GM12878 (cell line): Measurements from ENCODE around the gene LRP1.

Source experiments
- CTCF ChIP-seq, 3 experiments: IDR thresholded peaks in 2 of 3; conservative IDR thresholded peaks in 1 of 3; 2 replicates each; pipeline ENCODE4 v1.5.1; 2011; ENCODE audit warnings: low read depth in 3 of 3, low read length in 3 of 3, mild to moderate bottlenecking in 3 of 3, control low read depth in 2 of 3, moderate library complexity in 2 of 3, inconsistent platforms in 1 of 3, mixed read lengths in 1 of 3; ENCODE audit not compliant: control insufficient read depth in 2 of 3, insufficient read depth in 1 of 3; ENCODE audit errors: extremely low read depth in 1 of 3
- EZH2 ChIP-seq: IDR thresholded peaks from 2 replicates; pipeline ENCODE4 v1.6.1; 2012; ENCODE audit warnings: low read depth, mild to moderate bottlenecking, control low read depth, inconsistent platforms, low read length, borderline replicate concordance; ENCODE audit not compliant: control insufficient read depth
- PBX3 ChIP-seq: IDR thresholded peaks from 2 replicates; pipeline ENCODE4 v1.6.1; 2011; ENCODE audit warnings: mild to moderate bottlenecking, low read depth, low read length, moderate library complexity; ENCODE audit not compliant: insufficient replicate concordance
- RFX5 ChIP-seq: IDR thresholded peaks from 2 replicates; pipeline ENCODE4 v1.6.1; 2011; ENCODE audit warnings: low read depth, low read length, improper control_type of control experiment
- SP1 ChIP-seq: IDR thresholded peaks from one replicate; pipeline ENCODE4 v1.6.1; 2011; ENCODE audit warnings: low read depth, low read length

DNA sequence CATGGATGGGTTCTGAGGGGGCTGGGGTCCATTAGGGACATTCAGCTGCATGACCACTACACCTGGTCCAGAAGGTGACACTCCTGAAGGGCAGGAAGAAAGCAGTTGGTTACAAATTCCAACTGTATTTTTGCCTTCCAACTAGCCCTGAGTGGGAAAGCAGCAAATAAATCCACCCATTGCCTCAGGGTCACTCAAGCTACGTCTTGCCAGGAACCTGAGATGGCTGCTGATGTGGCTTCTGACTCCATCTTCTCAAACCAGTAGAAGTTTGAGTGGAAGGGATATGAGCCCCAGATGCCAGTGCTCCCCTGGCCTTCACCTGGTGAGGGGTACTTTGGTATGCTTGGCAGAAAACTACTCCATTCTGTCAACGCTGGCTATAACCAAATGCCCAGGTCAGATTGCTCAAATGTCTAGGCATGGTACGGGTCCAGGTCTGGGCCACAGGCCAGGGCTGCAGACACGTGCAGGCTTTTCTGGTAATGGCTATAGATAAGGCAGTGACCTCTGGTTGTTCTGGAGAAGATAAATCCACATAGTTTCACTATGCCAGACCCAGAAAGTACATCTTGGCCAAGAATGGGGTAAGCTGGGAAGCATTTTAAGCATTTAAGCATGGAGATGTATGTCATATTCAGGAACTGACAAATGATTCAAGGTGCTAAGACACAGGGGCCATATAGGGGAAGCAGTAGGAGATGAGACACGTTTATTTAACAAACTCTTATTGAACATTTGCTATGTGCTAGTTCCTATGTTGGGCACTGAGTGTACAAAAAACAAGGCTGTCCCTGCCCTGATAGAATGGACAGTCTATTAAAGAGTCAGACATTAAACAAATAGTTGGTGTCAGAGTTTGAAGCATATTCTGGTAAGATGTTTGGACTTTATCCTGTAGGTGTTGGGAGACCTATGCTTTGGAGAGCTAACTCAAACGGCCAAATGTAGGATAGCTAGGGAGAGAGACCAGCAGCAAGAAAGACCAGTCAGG, 131.0 kb downstream of the LRP1 start:
- TF ChIP-seq RFX5 (no peak), CTCF (IDR thresholded peaks at IDR 0.05 in 2 of 3, conservative IDR thresholded peaks at IDR 0.05 in 1 of 3; ENCODE audit: control insufficient read depth in 2 of 3, extremely low read depth in 1 of 3, insufficient read depth in 1 of 3, low read depth in 3 of 3, low read length in 3 of 3) (no peak), EZH2 (no peak), SP1 (no peak), PBX3 (no peak)
